ENCODE results near the gene KRTAP21-1.
"Not testable (repeated sequence)": the region's sequence is repeated elsewhere in the genome, so short reads cannot be mapped to it uniquely, and the experiment has no call there.

Gene KRTAP21-1

GRCh38 chr21:30755328-30755727 lies at the start of gene KRTAP21-1:
Gene KRTAP21-1 (minus strand): TSS chr21:30755428. CDS start chr21:30755378, 50 bp downstream.
- H3K4me3 ChIP-seq (replicated peaks; ENCODE audit: low read depth, low read length), result not testable (repeated sequence)

GRCh38 chr21:30800605-30801004 lies 45.4 kb upstream of the KRTAP21-1 start:
- H3K4me3 ChIP-seq (replicated peaks; ENCODE audit: low read depth, low read length), result no peak overlapping the region
- no peak for DNase-seq (ENCODE audit: extremely low read depth, low read depth)
- no peak for TF ChIP-seq CTCF (IDR thresholded peaks at IDR 0.05; ENCODE audit: low read depth, low read length, missing control alignments)

More at GRCh38 chr21:30755328-30755727, at the start of gene KRTAP21-1:
- DNase-seq (ENCODE audit: extremely low read depth, low read depth), result not testable (repeated sequence)

- TF ChIP-seq CTCF (IDR thresholded peaks at IDR 0.05; ENCODE audit: low read depth, low read length, missing control alignments), result no peak
- H3K4me3 ChIP-seq (replicated peaks; ENCODE audit: low read depth, low read length), result no peak overlapping the region
- no peak for DNase-seq (ENCODE audit: extremely low read depth, low read depth)
Observed at GRCh38 chr21:30793581-30794314, 38.5 kb upstream of the KRTAP21-1 start.

- TF ChIP-seq CTCF (IDR thresholded peaks at IDR 0.05; ENCODE audit: low read depth, low read length, missing control alignments), result no peak
- no peak for DNase-seq (ENCODE audit: extremely low read depth, low read depth)
Observed at GRCh38 chr21:30779249-30779648, 24.0 kb upstream of the KRTAP21-1 start.

GRCh38 chr21:30769724-30770431 lies 14.7 kb upstream of the KRTAP21-1 start:
- no peak for DNase-seq (ENCODE audit: extremely low read depth, low read depth)
- TF ChIP-seq CTCF (IDR thresholded peaks at IDR 0.05; ENCODE audit: low read depth, low read length, missing control alignments), result no peak
- H3K4me3 ChIP-seq (replicated peaks; ENCODE audit: low read depth, low read length), result no peak overlapping the region

More at GRCh38 chr21:30779249-30779648, 24.0 kb upstream of the KRTAP21-1 start:
- H3K4me3 ChIP-seq (replicated peaks; ENCODE audit: low read depth, low read length), result no peak overlapping the region

- no peak for TF ChIP-seq CTCF (IDR thresholded peaks at IDR 0.05; ENCODE audit: low read depth, low read length, missing control alignments)
- H3K4me3 ChIP-seq (replicated peaks; ENCODE audit: low read depth, low read length), result no peak overlapping the region
- no peak for DNase-seq (ENCODE audit: extremely low read depth, low read depth)
Observed at GRCh38 chr21:30760776-30761175, 5.5 kb upstream of the KRTAP21-1 start.

GRCh38 chr21:30758306-30758705 lies 3.1 kb upstream of the KRTAP21-1 start:
- H3K4me3 ChIP-seq (replicated peaks; ENCODE audit: low read depth, low read length), result no peak overlapping the region
- no peak for TF ChIP-seq CTCF (IDR thresholded peaks at IDR 0.05; ENCODE audit: low read depth, low read length, missing control alignments)
- no peak for DNase-seq (ENCODE audit: extremely low read depth, low read depth)
